OCI-LY3 (cell line): ENCODE data around the gene KRTAP5-11.
"Not testable (repeated sequence)": the region's sequence is repeated elsewhere in the genome, so short reads cannot be mapped to it uniquely, and the experiment has no call there.

ENCODE experiments used
- CTCF ChIP-seq: fragments of 200-600, 300-600 bp; sonication (generic); IDR thresholded peaks from 2 replicates; pipeline ENCODE4 v1.5.1; 2014; ENCODE audit warnings: antibody characterized with exemption, low read length, low read depth
- EZH2phosphoT487 ChIP-seq: fragments of 200-600 bp; shearing (Covaris generic); IDR thresholded peaks from 2 replicates; pipeline ENCODE4 v1.6.1; 2018; ENCODE audit warnings: antibody characterized with exemption, mixed run types, low read depth

GRCh38 chr11:71576688-71577465 is 5.8 kb downstream of the KRTAP5-11 start:
- TF ChIP-seq CTCF, EZH2phosphoT487: not testable (repeated sequence)
